ENCODE data around the gene SH3BGRL2. TPM values are rescaled to one million over a fixed set of nuclear protein-coding genes. Genes with fewer than 3 reads are reported as not detected.
A peak's percentile ranks its signal among the peaks of the same experiment; 100 is the strongest.

The SH3BGRL2 gene
- total RNA-seq, 1 experiment from 2014 or later: 3.8 TPM

- peak overlapping the region; percentile 97 for H3K4me2 ChIP-seq (ENCODE audit: low read length)
Observed at GRCh38 chr6:79631693-79632172, 604 bp downstream of the SH3BGRL2 start.

GRCh38 chr6:79632580-79632979 lies 1.5 kb downstream of the SH3BGRL2 start:
- BruUV-seq (replicated peaks): no TSS peak
- peaks cover 26% of the 10 kb centered on the region for H3K4me1 ChIP-seq (ENCODE audit: insufficient read depth, low read length)
- intact Hi-C loops (cut with micrococcal nuclease): loop anchor here (5.0 kb wide), 1 partner anchor 40 kb away; no protein-coding TSS in a partner anchor

More at GRCh38 chr6:79631693-79632172, 604 bp downstream of the SH3BGRL2 start:
- H3K36me3 ChIP-seq (ENCODE audit: low read depth, low read length): no peaks in the 10 kb centered on the region
- H3F3A ChIP-seq (ENCODE audit: low read length, unreplicated experiment): no peaks in the 10 kb centered on the region
- intact Hi-C loops (cut with micrococcal nuclease): loop anchor here (5.0 kb wide), 1 partner anchor 41 kb away; no protein-coding TSS in a partner anchor
- H2AFZ ChIP-seq (ENCODE audit: low read length): peak overlapping the region; percentile 98
- H3K79me2 ChIP-seq (ENCODE audit: low read length): no peaks in the 10 kb centered on the region
- no peak for TF ChIP-seq EZH2 (IDR thresholded peaks at IDR 0.05; ENCODE audit: low read length, unreplicated experiment)
- TF ChIP-seq EZH2phosphoT487 (IDR thresholded peaks at IDR 0.05; ENCODE audit: borderline replicate concordance, low read length): no peak
- no peak for TF ChIP-seq CTCF (conservative IDR thresholded peaks at IDR 0.05; ENCODE audit: low read depth, low read length)
- H3K27me3 ChIP-seq (ENCODE audit: low read length): no peaks in the 10 kb centered on the region
- POLR2A ChIA-PET (ENCODE audit: unreplicated experiment): no interaction called here
- H4K20me1 ChIP-seq (ENCODE audit: low read length): no peaks in the 10 kb centered on the region
- CTCF ChIA-PET: interaction anchor here (0.6 kb wide), 1 partner anchor 229 kb away, joined by 3 read pairs; no protein-coding TSS in a partner anchor
- H3K9me2 ChIP-seq (replicated peaks; ENCODE audit: low read length): no peaks in the 10 kb centered on the region
- peak; percentile 8; the same call in 1 of the 2 replicates for ATAC-seq
- H3K27ac ChIP-seq (ENCODE audit: low read length): no peak overlapping the region
- no peak for DNase-seq
- H3K4me1 ChIP-seq (ENCODE audit: insufficient read depth, low read length): peaks cover 26% of the 10 kb centered on the region
- no TSS peak for BruUV-seq (replicated peaks)
- H3K9ac ChIP-seq (ENCODE audit: low read length): peak overlapping the region; percentile 72
- peak overlapping the region; percentile 94 for H3K4me3 ChIP-seq (ENCODE audit: low read length)
- H3K9me3 ChIP-seq (ENCODE audit: low read length): no peaks in the 10 kb centered on the region

More at GRCh38 chr6:79632580-79632979, 1.5 kb downstream of the SH3BGRL2 start:
- ChIA-PET CTCF (interaction anchor here (0.6 kb wide), 1 partner anchor 31 kb away, joined by 17 read pairs; no protein-coding TSS in a partner anchor), POLR2A (ENCODE audit: unreplicated experiment) (no interaction called here)
- H2AFZ ChIP-seq (ENCODE audit: low read length): no peak overlapping the region
- ATAC-seq (no peak), DNase-seq (peak; percentile 16)
- no peak overlapping the region for H3K27ac ChIP-seq (ENCODE audit: low read length)
- H3F3A ChIP-seq (ENCODE audit: low read length, unreplicated experiment): no peaks in the 10 kb centered on the region
- TF ChIP-seq CTCF (conservative IDR thresholded peaks at IDR 0.05; ENCODE audit: low read depth, low read length): no peak
- TF ChIP-seq EZH2 (IDR thresholded peaks at IDR 0.05; ENCODE audit: low read length, unreplicated experiment): no peak
- no peak for TF ChIP-seq EZH2phosphoT487 (IDR thresholded peaks at IDR 0.05; ENCODE audit: borderline replicate concordance, low read length)
- no peaks in the 10 kb centered on the region for H3K79me2 ChIP-seq (ENCODE audit: low read length)
- H3K36me3 ChIP-seq (ENCODE audit: low read depth, low read length): no peaks in the 10 kb centered on the region
- no peaks in the 10 kb centered on the region for H3K9me3 ChIP-seq (ENCODE audit: low read length)
- H3K27me3 ChIP-seq (ENCODE audit: low read length): no peaks in the 10 kb centered on the region
- H3K9me2 ChIP-seq (replicated peaks; ENCODE audit: low read length): no peaks in the 10 kb centered on the region
- H4K20me1 ChIP-seq (ENCODE audit: low read length): no peaks in the 10 kb centered on the region
- peak overlapping the region; percentile 94; the same call in 1 of the 2 replicates for H3K4me3 ChIP-seq (ENCODE audit: low read length)
- no peak overlapping the region for H3K9ac ChIP-seq (ENCODE audit: low read length)
- peak overlapping the region; percentile 97 for H3K4me2 ChIP-seq (ENCODE audit: low read length)

Measured in PC-3 (cell line).